IPS-18c (cell line): ENCODE data around the gene DDX51.

ENCODE experiments used
- H3K4me3 ChIP-seq: 2 replicates; pipeline ENCODE4 v1.7.0; 2013; ENCODE audit warnings: low read depth, mild to moderate bottlenecking, low read length, moderate library complexity; ENCODE audit not compliant: insufficient read depth
- H3K9me3 ChIP-seq: one replicate; pipeline ENCODE4 v1.6.1; 2013; ENCODE audit warnings: mild to moderate bottlenecking, low read length, moderate library complexity; ENCODE audit not compliant: control insufficient read depth, insufficient read depth

DDX51 gene

GRCh38 chr12:132094269-132094891 lies 49.7 kb downstream of the DDX51 start:
- peaks cover 5% of the 10 kb centered on the region for H3K9me3 ChIP-seq
- H3K4me3 ChIP-seq = no peak overlapping the region

- Histone ChIP-seq H3K9me3 (no peaks in the 10 kb centered on the region), H3K4me3 (no peak overlapping the region)
Observed at GRCh38 chr12:132089407-132089910, 54.7 kb downstream of the DDX51 start.
